Left kidney (tissue), 2 donors: Measurements from ENCODE around the gene RAET1G. TPM values are rescaled to one million over a fixed set of nuclear protein-coding genes. Genes with fewer than 3 reads are reported as not detected.
"Not testable (repeated sequence)": the region's sequence is repeated elsewhere in the genome, so short reads cannot be mapped to it uniquely, and the experiment has no call there.

Source experiments
- DNase-seq: peaks from one replicate; pipeline ENCODE4 v3.0.0-alpha.2; 2013
- polyA plus RNA-seq: library from polyadenylated mRNA; unstranded; fragments of 120-200 nt; gene quantifications from one replicate; pipeline ENCODE4 v1.2.1, GENCODE V29; 2013; ENCODE audit not compliant: insufficient read length

The RAET1G gene
- polyA plus RNA-seq, 1 donor: 1.4 TPM

GRCh38 chr6:149897015-149897697 is 25.8 kb downstream of the RAET1G start:
- no peak for DNase-seq

GRCh38 chr6:149896491-149896890 is 26.4 kb downstream of the RAET1G start:
- DNase-seq: no peak

GRCh38 chr6:149895833-149896271 is 27.1 kb downstream of the RAET1G start:
- no peak for DNase-seq

GRCh38 chr6:149895048-149895590 is 27.8 kb downstream of the RAET1G start:
- DNase-seq: no peak

- DNase-seq: not testable (repeated sequence)
Observed at GRCh38 chr6:149891864-149892263, 31.1 kb downstream of the RAET1G start.

GRCh38 chr6:149891259-149891658 is 31.7 kb downstream of the RAET1G start:
- no peak for DNase-seq

- no peak for DNase-seq
Observed at GRCh38 chr6:149890629-149891045, 32.3 kb downstream of the RAET1G start.

- DNase-seq: peak; percentile 26
Observed at GRCh38 chr6:149889326-149889725, 33.6 kb downstream of the RAET1G start.

GRCh38 chr6:149888659-149889058 is 34.3 kb downstream of the RAET1G start:
- DNase-seq: no peak

GRCh38 chr6:149888093-149888492 is 34.8 kb downstream of the RAET1G start:
- DNase-seq: no peak

GRCh38 chr6:149887343-149887742 is 35.6 kb downstream of the RAET1G start:
- DNase-seq: no peak

GRCh38 chr6:149885888-149886287 is 37.0 kb downstream of the RAET1G start:
- no peak for DNase-seq

- no peak for DNase-seq
Observed at GRCh38 chr6:149884617-149885016, 38.3 kb downstream of the RAET1G start.

GRCh38 chr6:149884215-149884614 is 38.7 kb downstream of the RAET1G start:
- no peak for DNase-seq

GRCh38 chr6:149881860-149882259 is 41.1 kb downstream of the RAET1G start:
- no peak for DNase-seq

- no peak for DNase-seq
Observed at GRCh38 chr6:149881066-149881766, 41.7 kb downstream of the RAET1G start.

GRCh38 chr6:149877659-149878058 is 45.3 kb downstream of the RAET1G start:
- DNase-seq: no peak

- no peak for DNase-seq
Observed at GRCh38 chr6:149876241-149876933, 46.5 kb downstream of the RAET1G start.

GRCh38 chr6:149872233-149872632 is 50.7 kb downstream of the RAET1G start:
- DNase-seq: no peak

- DNase-seq: no peak
Observed at GRCh38 chr6:149871182-149871581, 51.7 kb downstream of the RAET1G start.

- no peak for DNase-seq
Observed at GRCh38 chr6:149869275-149869892, 53.5 kb downstream of the RAET1G start.
